K562 (cell line): ENCODE results near the gene CCDC116.

Experiments
- FOXK1 ChIP-seq: sonication (generic); formaldehyde crosslinking; IDR thresholded peaks from 2 replicates; pipeline ENCODE4 v1.8.0; 2022; ENCODE audit warnings: missing genetic modification reagents, mild to moderate bottlenecking, borderline replicate concordance
- HOXB6 ChIP-seq: fragments of 250-450 bp; sonication (Bioruptor Pico); IDR thresholded peaks from 2 replicates; pipeline ENCODE4 v1.5.1; 2022; ENCODE audit warnings: mild to moderate bottlenecking, borderline replicate concordance
- POLR2A ChIP-seq: fragments of 450-650 bp; conservative IDR thresholded peaks from 2 replicates; pipeline ENCODE4 v1.6.1; 2016
- POLR2AphosphoS5 ChIP-seq: IDR thresholded peaks from 2 replicates; pipeline ENCODE4 v1.6.1; 2011; ENCODE audit warnings: mild to moderate bottlenecking, low read depth, low read length, moderate library complexity; ENCODE audit not compliant: control insufficient read depth, insufficient read depth
- SRF ChIP-seq, 2 experiments: fragments of 250-450, 450-650 bp in 1 of 2; sonication (Bioruptor Pico) in 1 of 2; sonication (generic) in 1 of 2; formaldehyde crosslinking; IDR thresholded peaks; 2 replicates each; pipeline versions ENCODE4 v1.5.0 to v1.5.1; 2020 to 2022; ENCODE audit warnings: mild to moderate bottlenecking in 1 of 2, missing genetic modification reagents in 1 of 2
- TEAD1 ChIP-seq, 2 experiments: fragments of 450-650 bp in 1 of 2; sonication (generic) in 1 of 2; formaldehyde crosslinking; IDR thresholded peaks; 2 replicates each; pipeline versions ENCODE4 v1.4.0 to v1.8.0; 2020 to 2022; ENCODE audit warnings: mild to moderate bottlenecking in 2 of 2, missing genetic modification reagents in 1 of 2
- USF2 ChIP-seq: sonication (generic); formaldehyde crosslinking; IDR thresholded peaks from 2 replicates; pipeline ENCODE4 v1.5.0; 2020; ENCODE audit warnings: missing genetic modification reagents
- ZBTB40 ChIP-seq, 2 experiments: fragments of 450-650 bp in 1 of 2; sonication (generic) in 1 of 2; formaldehyde crosslinking in 1 of 2; IDR thresholded peaks; 2 replicates each; pipeline versions ENCODE4 v1.7.1 to v1.9.0; 2016 to 2022; ENCODE audit warnings: inconsistent platforms in 1 of 2, mild to moderate bottlenecking in 1 of 2, missing genetic modification reagents in 1 of 2
- ZNF212 ChIP-seq: fragments of 450-650 bp; formaldehyde crosslinking; IDR thresholded peaks from 2 replicates; pipeline ENCODE4 v1.4.0; 2020; ENCODE audit warnings: mild to moderate bottlenecking
- TF ChIP-seq, protein P1 (sequence below), 3 experiments: IDR thresholded peaks in 2 of 3; conservative IDR thresholded peaks in 1 of 3; 2 replicates each; pipeline ENCODE4 v1.5.1; 2011 to 2012; ENCODE audit warnings: low read length in 3 of 3, mild to moderate bottlenecking in 3 of 3, control low read depth in 2 of 3, improper control_type of control experiment in 1 of 3, inconsistent platforms in 1 of 3, low read depth in 1 of 3, mixed read lengths in 1 of 3, moderate library complexity in 1 of 3; ENCODE audit not compliant: insufficient read depth in 2 of 3
- TF ChIP-seq, protein P2 (sequence below): fragments of 250-450 bp; sonication (Bioruptor Pico); IDR thresholded peaks from 2 replicates; pipeline ENCODE4 v1.5.0; 2021

DNA sequence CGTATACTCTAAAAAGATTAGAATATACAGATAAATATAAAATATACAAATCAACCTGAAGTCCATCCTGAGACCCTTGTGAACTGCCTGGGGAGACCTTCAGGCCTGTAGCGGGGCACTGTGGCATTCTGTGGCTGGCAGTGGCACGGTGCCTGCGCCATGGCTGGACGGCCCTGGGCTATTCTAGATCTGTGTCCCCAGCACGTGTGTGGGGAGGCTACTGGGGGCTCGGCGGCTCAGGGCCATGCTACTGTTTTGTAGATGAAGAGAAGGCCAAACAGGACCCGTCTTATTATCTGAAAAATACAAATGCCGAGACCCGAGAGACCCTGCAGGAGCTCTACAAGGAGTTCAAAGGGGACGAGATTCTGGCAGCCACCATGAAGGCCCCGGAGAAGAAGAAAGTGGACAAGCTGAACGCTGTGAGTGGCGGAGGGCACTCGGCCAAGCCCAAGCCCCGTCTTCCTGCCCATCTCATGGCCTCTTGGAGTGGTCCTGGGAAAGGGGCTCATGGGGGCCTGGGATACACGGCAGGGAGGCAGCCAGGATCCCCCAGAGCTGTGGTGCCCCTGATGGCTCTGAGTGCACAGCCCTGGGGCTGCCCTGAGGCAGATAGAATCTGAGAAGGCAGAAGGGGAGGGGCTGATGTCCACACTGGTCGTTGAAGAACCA, 52.1 kb downstream of the CCDC116 start:
- no peak for TF ChIP-seq SRF (CRISPR knock-in tag; IDR thresholded peaks at IDR 0.05)
- TF ChIP-seq, protein P1, sequence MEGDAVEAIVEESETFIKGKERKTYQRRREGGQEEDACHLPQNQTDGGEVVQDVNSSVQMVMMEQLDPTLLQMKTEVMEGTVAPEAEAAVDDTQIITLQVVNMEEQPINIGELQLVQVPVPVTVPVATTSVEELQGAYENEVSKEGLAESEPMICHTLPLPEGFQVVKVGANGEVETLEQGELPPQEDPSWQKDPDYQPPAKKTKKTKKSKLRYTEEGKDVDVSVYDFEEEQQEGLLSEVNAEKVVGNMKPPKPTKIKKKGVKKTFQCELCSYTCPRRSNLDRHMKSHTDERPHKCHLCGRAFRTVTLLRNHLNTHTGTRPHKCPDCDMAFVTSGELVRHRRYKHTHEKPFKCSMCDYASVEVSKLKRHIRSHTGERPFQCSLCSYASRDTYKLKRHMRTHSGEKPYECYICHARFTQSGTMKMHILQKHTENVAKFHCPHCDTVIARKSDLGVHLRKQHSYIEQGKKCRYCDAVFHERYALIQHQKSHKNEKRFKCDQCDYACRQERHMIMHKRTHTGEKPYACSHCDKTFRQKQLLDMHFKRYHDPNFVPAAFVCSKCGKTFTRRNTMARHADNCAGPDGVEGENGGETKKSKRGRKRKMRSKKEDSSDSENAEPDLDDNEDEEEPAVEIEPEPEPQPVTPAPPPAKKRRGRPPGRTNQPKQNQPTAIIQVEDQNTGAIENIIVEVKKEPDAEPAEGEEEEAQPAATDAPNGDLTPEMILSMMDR (IDR thresholded peaks at IDR 0.05 in 2 of 3, conservative IDR thresholded peaks at IDR 0.05 in 1 of 3; ENCODE audit: insufficient read depth in 2 of 3, low read depth in 1 of 3, low read length in 3 of 3): no peak
- peak; percentile 10; the same call in 1 of the 2 replicates for TF ChIP-seq USF2 (CRISPR knock-in tag)
- no peak for TF ChIP-seq ZNF212 (CRISPR knock-in tag)
- no peak for TF ChIP-seq POLR2A
- TF ChIP-seq HOXB6 (CRISPR knock-in tag): no peak
- TF ChIP-seq, protein P2, sequence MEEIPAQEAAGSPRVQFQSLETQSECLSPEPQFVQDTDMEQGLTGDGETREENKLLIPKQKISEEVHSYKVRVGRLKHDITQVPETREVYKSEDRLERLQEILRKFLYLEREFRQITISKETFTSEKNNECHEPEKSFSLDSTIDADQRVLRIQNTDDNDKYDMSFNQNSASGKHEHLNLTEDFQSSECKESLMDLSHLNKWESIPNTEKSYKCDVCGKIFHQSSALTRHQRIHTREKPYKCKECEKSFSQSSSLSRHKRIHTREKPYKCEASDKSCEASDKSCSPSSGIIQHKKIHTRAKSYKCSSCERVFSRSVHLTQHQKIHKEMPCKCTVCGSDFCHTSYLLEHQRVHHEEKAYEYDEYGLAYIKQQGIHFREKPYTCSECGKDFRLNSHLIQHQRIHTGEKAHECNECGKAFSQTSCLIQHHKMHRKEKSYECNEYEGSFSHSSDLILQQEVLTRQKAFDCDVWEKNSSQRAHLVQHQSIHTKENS (CRISPR knock-in tag): no peak
- TF ChIP-seq TEAD1 (CRISPR knock-in tag; IDR thresholded peaks at IDR 0.05): no peak
- peak; percentile 17; the same call in 1 of the 2 replicates for TF ChIP-seq POLR2AphosphoS5
- TF ChIP-seq FOXK1 (CRISPR knock-in tag): no peak
- TF ChIP-seq ZBTB40 (IDR thresholded peaks at IDR 0.05): no peak
- TF ChIP-seq ZBTB40 (CRISPR knock-in tag; IDR thresholded peaks at IDR 0.05): peak; percentile 60; the same call in 1 of the 2 replicates
